Fibroblast of mammary gland (primary cell): ENCODE data around the gene S100A10.

Experiments used
- DNase-seq: peaks from one replicate; pipeline ENCODE4 v3.0.0-alpha.2; 2010; ENCODE audit warnings: low read depth
- H3K4me3 ChIP-seq: 2 replicates; pipeline ENCODE4 v1.5.1; 2011; ENCODE audit warnings: low read depth, mild to moderate bottlenecking, low read length, moderate library complexity; ENCODE audit not compliant: control insufficient read depth
- CTCF ChIP-seq: conservative IDR thresholded peaks from 2 replicates; pipeline ENCODE4 v1.5.1; 2011; ENCODE audit warnings: low read depth, low read length, inconsistent platforms; ENCODE audit not compliant: control insufficient read depth, insufficient read depth

The S100A10 gene

GRCh38 chr1:151958959-151959358 lies 34.7 kb downstream of the S100A10 start:
- DNase-seq, result no peak
- no peak overlapping the region for H3K4me3 ChIP-seq
- no peak for TF ChIP-seq CTCF

- TF ChIP-seq CTCF, result no peak
- no peak overlapping the region for H3K4me3 ChIP-seq
- DNase-seq, result no peak
Measured at GRCh38 chr1:151956957-151957497, 36.6 kb downstream of the S100A10 start.

GRCh38 chr1:151953409-151954094 lies 40.1 kb downstream of the S100A10 start:
- no peak for TF ChIP-seq CTCF
- DNase-seq, result no peak
- H3K4me3 ChIP-seq, result no peak overlapping the region

- H3K4me3 ChIP-seq, result no peak overlapping the region
- DNase-seq, result no peak
- no peak for TF ChIP-seq CTCF
Measured at GRCh38 chr1:151952811-151953210, 40.8 kb downstream of the S100A10 start.

GRCh38 chr1:151949371-151950193 lies 44.1 kb downstream of the S100A10 start:
- H3K4me3 ChIP-seq, result no peak overlapping the region
- no peak for TF ChIP-seq CTCF

GRCh38 chr1:151948506-151948905 lies 45.2 kb downstream of the S100A10 start:
- TF ChIP-seq CTCF, result no peak
- no peak overlapping the region for H3K4me3 ChIP-seq
- DNase-seq, result no peak

More at GRCh38 chr1:151949371-151950193, 44.1 kb downstream of the S100A10 start:
- no peak for DNase-seq
